ENCODE measurements around the gene VHLL. TPM values are rescaled to one million over a fixed set of nuclear protein-coding genes. Genes with fewer than 3 reads are reported as not detected.

The VHLL gene
- total and polyA plus RNA-seq, 2 experiments from 2014 or later = not detected

DNA sequence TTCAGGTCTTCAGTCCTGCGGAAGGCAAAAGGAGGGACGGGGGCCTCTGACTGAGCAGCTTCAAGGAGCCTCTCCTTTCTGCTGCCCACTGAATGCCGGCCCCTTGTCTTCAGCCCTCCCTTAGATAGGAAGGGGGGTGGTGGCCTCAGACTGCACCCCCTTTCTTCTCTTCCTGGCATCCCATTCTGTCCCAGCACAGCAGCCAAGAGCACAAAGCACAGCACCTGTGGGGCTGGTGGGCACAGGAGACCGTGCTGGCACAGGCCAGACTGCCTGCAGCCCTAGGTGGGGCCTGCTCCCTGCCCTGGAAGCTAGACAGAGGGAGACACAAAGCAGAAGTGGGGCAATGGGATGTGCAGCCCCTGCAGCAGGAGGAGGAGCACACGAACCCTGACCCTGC, 49.5 kb downstream of the VHLL start:
- H3K9me2 ChIP-seq (replicated peaks; ENCODE audit: insufficient read depth) = no peaks in the 10 kb centered on the region
- H3K79me2 ChIP-seq = no peaks in the 10 kb centered on the region
- no peaks in the 10 kb centered on the region for H4K20me1 ChIP-seq (ENCODE audit: insufficient read depth, poor library complexity, severe bottlenecking)
- H3K4me2 ChIP-seq = no peak overlapping the region
- no peak for TF ChIP-seq EZH2phosphoT487 (IDR thresholded peaks at IDR 0.05; ENCODE audit: low read depth, severe bottlenecking, unreplicated experiment)
- no peak for TF ChIP-seq EZH2 (IDR thresholded peaks at IDR 0.05; ENCODE audit: borderline replicate concordance)
- no peak for TF ChIP-seq CTCF (IDR thresholded peaks at IDR 0.05; ENCODE audit: poor library complexity)
- H3K4me3 ChIP-seq = no peak overlapping the region
- no peak overlapping the region for H3K27ac ChIP-seq
- no peaks in the 10 kb centered on the region for H3K36me3 ChIP-seq (replicated peaks; ENCODE audit: insufficient read depth, low read depth)
- no peaks in the 10 kb centered on the region for H3K4me1 ChIP-seq (ENCODE audit: insufficient read depth)
- 93% methylated on average over 5 of the region's 5 CpGs for WGBS (ENCODE audit: low lambda C conversion rate, missing lambda C conversion rate)
- no peak overlapping the region for H2AFZ ChIP-seq
- no peak for DNase-seq (ENCODE audit: low spot score)
- H3K9me3 ChIP-seq (ENCODE audit: low read depth) = no peaks in the 10 kb centered on the region
- no peaks in the 10 kb centered on the region for H3K27me3 ChIP-seq

Other genes with a start within 250 kb of the VHLL start
- 35.3 and 37.8 TPM in 2 replicates for gene UBQLN4, start 245.5 kb downstream of the VHLL start, total RNA-seq
- 29.5 and 35.5 TPM in 2 replicates for gene UBQLN4, start 245.5 kb downstream of the VHLL start, polyA plus RNA-seq
- gene LAMTOR2, start 244.5 kb downstream of the VHLL start, total RNA-seq = 48.5 and 73.1 TPM in 2 replicates
- gene LAMTOR2, start 244.5 kb downstream of the VHLL start, polyA plus RNA-seq = 142 and 165 TPM in 2 replicates
- gene RAB25, start 238.1 kb downstream of the VHLL start, total RNA-seq = 71.1 and 77.9 TPM in 2 replicates
- 91.6 and 106 TPM in 2 replicates for gene RAB25, start 238.1 kb downstream of the VHLL start, polyA plus RNA-seq
- 11.0 and 12.0 TPM in 2 replicates for gene MEX3A, start 216.8 kb downstream of the VHLL start, total RNA-seq
- 9.3 and 10.8 TPM in 2 replicates for gene MEX3A, start 216.8 kb downstream of the VHLL start, polyA plus RNA-seq
- 161 and 208 TPM in 2 replicates for gene LMNA, start 184.6 kb downstream of the VHLL start, total RNA-seq
- 345 and 402 TPM in 2 replicates for gene LMNA, start 184.6 kb downstream of the VHLL start, polyA plus RNA-seq
- 1.4 and 2.1 TPM in 2 replicates for gene SEMA4A, start 145.7 kb downstream of the VHLL start, total RNA-seq
- gene SEMA4A, start 145.7 kb downstream of the VHLL start, polyA plus RNA-seq = 1.3 and 2.6 TPM in 2 replicates
- 16.9 TPM in 2 replicates for gene SLC25A44, start 105.2 kb downstream of the VHLL start, total RNA-seq
- gene SLC25A44, start 105.2 kb downstream of the VHLL start, polyA plus RNA-seq = 18.1 and 19.3 TPM in 2 replicates
- 60.7 and 81.4 TPM in 2 replicates for gene PMF1, start 86.3 kb downstream of the VHLL start, total RNA-seq
- 77.1 and 96.9 TPM in 2 replicates for gene PMF1, start 86.3 kb downstream of the VHLL start, polyA plus RNA-seq
- 0.17 and 0.60 TPM in 2 replicates for gene BGLAP, start 57.1 kb downstream of the VHLL start, total RNA-seq
- 0.64 and 3.3 TPM in 2 replicates for gene BGLAP, start 57.1 kb downstream of the VHLL start, polyA plus RNA-seq
- gene PAQR6, start 51.3 kb downstream of the VHLL start, total RNA-seq = 3.3 and 4.5 TPM in 2 replicates
- gene PAQR6, start 51.3 kb downstream of the VHLL start, polyA plus RNA-seq = 12.0 and 14.8 TPM in 2 replicates
- gene SMG5, start 16.5 kb downstream of the VHLL start, total RNA-seq = 64.3 and 65.9 TPM in 2 replicates
- gene SMG5, start 16.5 kb downstream of the VHLL start, polyA plus RNA-seq = 54.9 and 63.8 TPM in 2 replicates
- 3.3 and 3.4 TPM in 2 replicates for gene TMEM79, start 15.0 kb downstream of the VHLL start, total RNA-seq
- gene TMEM79, start 15.0 kb downstream of the VHLL start, polyA plus RNA-seq = 8.5 and 15.7 TPM in 2 replicates
- 158 and 186 TPM in 2 replicates for gene GLMP, start 3.6 kb downstream of the VHLL start, total RNA-seq
- gene GLMP, start 3.6 kb downstream of the VHLL start, polyA plus RNA-seq = 169 and 206 TPM in 2 replicates
- gene CCT3, start 39.0 kb upstream of the VHLL start, total RNA-seq = 224 and 251 TPM in 2 replicates
- gene CCT3, start 39.0 kb upstream of the VHLL start, polyA plus RNA-seq = 166 and 212 TPM in 2 replicates
- gene TSACC, start 39.2 kb upstream of the VHLL start, total RNA-seq = not detected in 2 replicates
- gene TSACC, start 39.2 kb upstream of the VHLL start, polyA plus RNA-seq = 1.4 and 1.5 TPM in 2 replicates
- 3.3 and 6.3 TPM in 2 replicates for gene RHBG, start 69.9 kb upstream of the VHLL start, total RNA-seq
- gene RHBG, start 69.9 kb upstream of the VHLL start, polyA plus RNA-seq = 10.8 and 11.9 TPM in 2 replicates
- 9.6 and 20.1 TPM in 2 replicates for gene MEF2D, start 201.5 kb upstream of the VHLL start, total RNA-seq
- gene MEF2D, start 201.5 kb upstream of the VHLL start, polyA plus RNA-seq = 25.1 and 30.8 TPM in 2 replicates